Stimulated activated CD4-positive, alpha-beta T cell treated with anti-CD3 and anti-CD28 coated beads, Interleukin-15, amount 100 ng/mL, for 24 hours (primary cell): Measurements from ENCODE around the gene ADAD2.

Source experiments
- DNase-seq: peaks from one replicate; pipeline ENCODE4 v3.0.0-alpha.2; 2020

Gene ADAD2

GRCh38 chr16:84177741-84178073, 13.2 kb upstream of the ADAD2 start:
- DNase-seq: peak; percentile 27

- no peak for DNase-seq
Measured at GRCh38 chr16:84178146-84178765, 12.7 kb upstream of the ADAD2 start.

- DNase-seq: no peak
Measured at GRCh38 chr16:84178892-84179611, 11.9 kb upstream of the ADAD2 start.

GRCh38 chr16:84179612-84180320, 11.2 kb upstream of the ADAD2 start:
- no peak for DNase-seq

- no peak for DNase-seq
Measured at GRCh38 chr16:84180519-84181140, 10.3 kb upstream of the ADAD2 start.

- no peak for DNase-seq
Measured at GRCh38 chr16:84181144-84181915, 9.6 kb upstream of the ADAD2 start.

GRCh38 chr16:84182104-84182503, 8.9 kb upstream of the ADAD2 start:
- DNase-seq: no peak

- no peak for DNase-seq
Measured at GRCh38 chr16:84182680-84183571, 8.0 kb upstream of the ADAD2 start.

- DNase-seq: no peak
Measured at GRCh38 chr16:84183572-84183875, 7.4 kb upstream of the ADAD2 start.

GRCh38 chr16:84183911-84184591, 6.9 kb upstream of the ADAD2 start:
- DNase-seq: no peak

GRCh38 chr16:84184775-84185174, 6.2 kb upstream of the ADAD2 start:
- DNase-seq: no peak

- peak; percentile 92 for DNase-seq
Measured at GRCh38 chr16:84186685-84187437, 4.1 kb upstream of the ADAD2 start, which contains the start of gene TAF1C. TAF1C (minus strand) TSS chr16:84187057; CDS start chr16:84184988, 2,069 bp downstream.

- no peak for DNase-seq
Measured at GRCh38 chr16:84191466-84191865, 509 bp downstream of the ADAD2 start.

GRCh38 chr16:84193480-84193879, 2.5 kb downstream of the ADAD2 start:
- DNase-seq: no peak

GRCh38 chr16:84194018-84194417, 3.1 kb downstream of the ADAD2 start:
- no peak for DNase-seq

GRCh38 chr16:84194470-84195200, 3.7 kb downstream of the ADAD2 start:
- DNase-seq: peak; percentile 59

- no peak for DNase-seq
Measured at GRCh38 chr16:84195201-84196093, 4.5 kb downstream of the ADAD2 start.

- DNase-seq: no peak
Measured at GRCh38 chr16:84196101-84196500, 5.1 kb downstream of the ADAD2 start.
